GM12878 (cell line): Measurements from ENCODE around the gene NPTN. TPM values are rescaled to one million over a fixed set of nuclear protein-coding genes. Genes with fewer than 3 reads are reported as not detected.

Experiments used
- ATAC-seq: fragments of 200-7000 bp; cut with Tn5 transposase; 3 replicates; pipeline ENCODE4 v1.9.1; 2020; ENCODE audit warnings: mild to moderate bottlenecking, moderate library complexity
- BruUV-seq: library from RNA; stranded (reverse); fragments of 400-500 nt; replicated peaks from 2 replicates; lab custom pipeline; 2021; lab: Mats Ljungman, UMichigan
- CTCF ChIA-PET: fragments of 300-600 bp; sonication (Branson Sonifier 250); formaldehyde crosslinking; extraction: SDS; loops from one replicate; lab custom pipeline; 2021; ENCODE audit warnings: inconsistent platforms; lab: Yijun Ruan, JAX
- POLR2A ChIA-PET: fragments of 350-600 bp; formaldehyde crosslinking; extraction: SDS; loops from one replicate; lab custom pipeline; 2021; ENCODE audit warnings: inconsistent platforms; lab: Charles Lee
- RAD21 ChIA-PET: fragments of 300-600 bp; sonication (Branson Sonifier 250); formaldehyde crosslinking; loops from one replicate; lab custom pipeline; 2023; ENCODE audit warnings: antibody characterized with exemption; ENCODE audit not compliant: unreplicated experiment; lab: Charles Lee
- SMC1A ChIA-PET: fragments of 300-600 bp; sonication (Branson Sonifier 250); formaldehyde crosslinking; loops from one replicate; lab custom pipeline; 2023; ENCODE audit not compliant: unreplicated experiment, uncharacterized antibody; lab: Charles Lee
- DNase-seq: peaks from one replicate; pipeline ENCODE4 v3.0.0-alpha.2; 2011; ENCODE audit warnings: low read depth, low spot score
- FAIRE-seq: peaks from 3 replicates; lab custom pipeline; 2011; peaks lifted over from hg19 to GRCh38; lab: Jason Lieb, UNC
- H2AFZ ChIP-seq: 2 replicates; pipeline ENCODE4 v1.6.0; 2011; ENCODE audit warnings: low read depth, low read length, control low read depth; ENCODE audit not compliant: control insufficient read depth
- H3K27ac ChIP-seq: 2 replicates; pipeline ENCODE4 v1.5.1; 2011; ENCODE audit warnings: control low read depth; ENCODE audit not compliant: control insufficient read depth, insufficient read depth
- H3K27me3 ChIP-seq, 2 experiments: replicated peaks in 1 of 2; 2 replicates each; pipeline versions ENCODE4 v1.6.0 to v1.6.1; 2011; ENCODE audit warnings: low read length in 1 of 2; ENCODE audit not compliant: control insufficient read depth in 2 of 2, insufficient read depth in 2 of 2
- H3K36me3 ChIP-seq, 2 experiments: 2 replicates each; pipeline ENCODE4 v1.5.1; 2011; ENCODE audit warnings: low read length in 1 of 2; ENCODE audit not compliant: control insufficient read depth in 2 of 2, insufficient read depth in 2 of 2
- H3K4me1 ChIP-seq: 2 replicates; pipeline ENCODE4 v1.6.1; 2011; ENCODE audit warnings: mild to moderate bottlenecking, low read length, moderate library complexity, mixed read lengths; ENCODE audit not compliant: control insufficient read depth, insufficient read depth
- H3K4me2 ChIP-seq: 2 replicates; pipeline ENCODE4 v1.6.0; 2011; ENCODE audit warnings: control low read depth; ENCODE audit not compliant: control insufficient read depth, insufficient read depth
- H3K4me3 ChIP-seq: fragments of 200-600 bp; sonication (generic); 2 replicates; pipeline ENCODE4 v1.5.1; 2016
- H3K79me2 ChIP-seq: 2 replicates; pipeline ENCODE4 v1.6.0; 2011; ENCODE audit warnings: low read length; ENCODE audit not compliant: control insufficient read depth, insufficient read depth
- H3K9ac ChIP-seq: 2 replicates; pipeline ENCODE4 v1.8.0; 2011; ENCODE audit warnings: low read length, control low read depth, mixed read lengths; ENCODE audit not compliant: control insufficient read depth, insufficient read depth
- H3K9me3 ChIP-seq: replicated peaks from 3 replicates; pipeline ENCODE4 v1.5.1; 2011; ENCODE audit warnings: mild to moderate bottlenecking, low read length; ENCODE audit not compliant: control insufficient read depth, insufficient read depth
- H4K20me1 ChIP-seq: 2 replicates; pipeline ENCODE4 v1.6.0; 2011; ENCODE audit not compliant: control insufficient read depth, insufficient read depth
- JUND ChIP-seq: IDR thresholded peaks from 2 replicates; pipeline ENCODE4 v1.6.1; 2012; ENCODE audit warnings: low read depth, mild to moderate bottlenecking, low read length, improper control_type of control experiment, moderate library complexity
- MYB ChIP-seq: fragments of 150-350 bp; IDR thresholded peaks from 2 replicates; pipeline ENCODE4 v1.6.1; 2014; ENCODE audit warnings: mild to moderate bottlenecking, low read depth, low read length, borderline replicate concordance
- ZNF622 ChIP-seq: fragments of 450-650 bp; IDR thresholded peaks from 2 replicates; pipeline ENCODE4 v1.6.1; 2017; ENCODE audit warnings: mild to moderate bottlenecking, inconsistent platforms
- in situ Hi-C: fragments of 300-500 bp; cut with MboI; formaldehyde crosslinking; loops from 9 replicates; pipeline ENCODE4 v1.14.3; 2018; ENCODE audit warnings: mixed read lengths
- intact Hi-C: fragments of 100-400 bp; cut with micrococcal nuclease; formaldehyde crosslinking; loops from one replicate; pipeline ENCODE4 v1.14.2; 2022; ENCODE audit not compliant: unreplicated experiment
- polyA plus RNA-seq, 11 experiments: library from polyadenylated mRNA; depleted of rRNA in 4 of 11; unstranded in 6 of 11; stranded (reverse) in 5 of 11; fragments of >200 nt; fragmentation: Nextera tagmentation in 4 of 11; fragmentation: Illumina TruSeq in 1 of 11; extraction: Ambion mirVana in 4 of 11; extraction: Trizol in 1 of 11; gene quantifications; 1 replicate in 1 of 11; 2 replicates in 10 of 11; pipeline versions ENCODE4 v1.2.1 to v1.2.3, GENCODE V29; 2011 to 2016; ENCODE audit warnings: inconsistent platforms in 2 of 11, missing spikeins in 2 of 11, low read depth in 1 of 11
- total RNA-seq, 4 experiments: library from RNA; depleted of rRNA in 3 of 4; stranded (reverse); fragments of >200 nt in 3 of 4; fragmentation: Illumina TruSeq in 1 of 4; extraction: Trizol in 1 of 4; gene quantifications; 2 replicates each; pipeline versions ENCODE4 v1.2.1 to v1.2.3, GENCODE V29; 2013 to 2021
- TF ChIP-seq, protein P1 (sequence below): IDR thresholded peaks from 2 replicates; pipeline ENCODE4 v1.6.1; 2012; ENCODE audit warnings: low read depth, low read length, improper control_type of control experiment

NPTN gene
- total and polyA plus RNA-seq, 10 of the 15 experiments (the other 5 are each of a cell fraction or from before 2014, with no cell fraction given) = 17.8 to 79.1 (median 41.7) TPM

- TF ChIP-seq MYB = no peak
- TF ChIP-seq, protein P1, sequence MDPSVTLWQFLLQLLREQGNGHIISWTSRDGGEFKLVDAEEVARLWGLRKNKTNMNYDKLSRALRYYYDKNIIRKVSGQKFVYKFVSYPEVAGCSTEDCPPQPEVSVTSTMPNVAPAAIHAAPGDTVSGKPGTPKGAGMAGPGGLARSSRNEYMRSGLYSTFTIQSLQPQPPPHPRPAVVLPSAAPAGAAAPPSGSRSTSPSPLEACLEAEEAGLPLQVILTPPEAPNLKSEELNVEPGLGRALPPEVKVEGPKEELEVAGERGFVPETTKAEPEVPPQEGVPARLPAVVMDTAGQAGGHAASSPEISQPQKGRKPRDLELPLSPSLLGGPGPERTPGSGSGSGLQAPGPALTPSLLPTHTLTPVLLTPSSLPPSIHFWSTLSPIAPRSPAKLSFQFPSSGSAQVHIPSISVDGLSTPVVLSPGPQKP = no peak
Measured at GRCh38 chr15:73621286-73621826, 11.8 kb downstream of the NPTN start (continued).

DNA sequence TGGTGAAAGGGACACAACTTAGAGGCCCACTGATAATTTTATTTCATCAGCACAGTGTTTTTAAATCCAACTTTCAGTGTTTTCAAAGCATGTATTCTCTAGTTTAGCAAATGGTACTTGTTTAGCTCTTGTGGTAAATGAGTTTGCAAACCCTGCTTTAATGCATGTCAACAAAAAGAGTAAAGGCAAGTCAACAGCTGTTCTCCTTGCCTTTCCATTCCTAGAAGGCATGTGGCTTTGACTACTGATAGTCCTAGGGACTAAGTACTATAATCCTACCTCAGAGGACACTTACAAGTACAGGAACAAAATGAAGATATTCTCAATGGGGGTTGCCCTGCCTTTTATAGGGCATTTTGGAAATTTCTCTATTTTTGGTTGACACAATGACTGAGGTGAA, 13.1 kb downstream of the NPTN start:
- FAIRE-seq = no peak
- CTCF ChIA-PET = interaction anchor here (6.4 to 10.1 kb wide), 2 partner anchors 13 kb away, joined by 53 to 197 read pairs; partner anchors contain the start of gene NPTN
- no peak for TF ChIP-seq JUND
- no peak for TF ChIP-seq ZNF622
- TF ChIP-seq, all 136 proteins: peak for 0
- no peak for DNase-seq
- ChIA-PET SMC1A (interaction anchor here (1.2 to 9.8 kb wide), 5 partner anchors 10 to 35 kb away, joined by 3 to 130 read pairs (median 35); no protein-coding TSS in a partner anchor), RAD21 (interaction anchor here (1.2 to 2.4 kb wide), 4 partner anchors 10 to 16 kb away, joined by 4 to 16 read pairs (median 6); no protein-coding TSS in a partner anchor), POLR2A (interaction anchor here (0.6 to 1.1 kb wide), 3 partner anchors 13 to 1250 kb away, joined by 3 read pairs; no protein-coding TSS in a partner anchor)
- intact Hi-C loops (no loop called here), in situ Hi-C loops (no loop called here)
- no peaks in the 10 kb centered on the region for H4K20me1 ChIP-seq
- H3K27ac ChIP-seq = no peak overlapping the region
- H3K4me3 ChIP-seq = no peak overlapping the region
- 0 out of 2 replicates have a peak, but pooled peaks cover 7% of the 10 kb centered on the region for H3K4me1 ChIP-seq
- H2AFZ ChIP-seq = no peak overlapping the region
- H3K9ac ChIP-seq = no peak overlapping the region
- no TSS peak for BruUV-seq
- H3K27me3 ChIP-seq = no peaks in the 10 kb centered on the region
- H3K36me3 ChIP-seq = peaks cover 0 to 5% of the 10 kb centered on the region in 2 experiments; a peak in 2 of 4 replicates
- no peaks in the 10 kb centered on the region for H3K9me3 ChIP-seq
- no peak for ATAC-seq
- no peak overlapping the region; the same call in 1 of the 2 replicates for H3K4me2 ChIP-seq
- H3K79me2 ChIP-seq = peaks cover 67% of the 10 kb centered on the region
